Measurements from ENCODE around the gene B3GNT8. TPM values are rescaled to one million over a fixed set of nuclear protein-coding genes. Genes with fewer than 3 reads are reported as not detected.

B3GNT8 gene
- total RNA-seq, 2 donors from 2014 or later = 3.9 to 4.7 TPM

DNA sequence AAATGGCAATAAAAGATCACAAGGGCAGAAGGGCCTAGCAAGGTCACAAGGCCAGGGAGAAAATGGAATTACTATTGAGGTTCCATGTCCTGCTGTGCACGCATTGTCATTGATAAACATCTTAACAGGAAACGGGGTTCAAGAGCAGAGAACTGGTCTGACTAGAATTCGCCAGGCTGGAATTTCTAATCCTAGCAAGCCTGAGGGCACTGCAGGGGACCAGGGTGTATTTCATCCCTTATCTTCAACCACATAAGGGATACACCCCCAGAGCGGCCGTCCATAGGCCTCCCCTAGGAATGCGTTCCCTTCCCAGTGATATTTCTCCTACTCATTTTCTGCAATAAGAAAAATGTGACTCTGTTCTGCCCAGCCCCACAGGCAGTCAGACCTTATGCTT, 35.3 kb upstream of the B3GNT8 start:
- peaks cover 1% of the 10 kb centered on the region for H3K27me3 ChIP-seq (ENCODE audit: control insufficient read depth, insufficient read depth, low read length, poor library complexity, severe bottlenecking)
- Mint-ChIP-seq H3K27ac (no peak overlapping the region), H3K36me3 (ENCODE audit: low read depth) (no peaks in the 10 kb centered on the region), H3K9me3 (peaks cover 37% of the 10 kb centered on the region), H3K27me3 (ENCODE audit: insufficient read depth) (peaks cover 6% of the 10 kb centered on the region), H3K4me1 (no peaks in the 10 kb centered on the region), H3K4me3 (no peak overlapping the region)
- DNase-seq = no peak
- no peak for TF ChIP-seq CTCF (conservative IDR thresholded peaks at IDR 0.05)
- 69 to 73% methylated on average over 6 of the region's 6 CpGs for WGBS, 2 experiments (ENCODE audit: insufficient coverage in 1 of 2, insufficient read length in 1 of 2)
- no peak overlapping the region for H3K9ac ChIP-seq (ENCODE audit: extremely low read depth, low read length, poor library complexity, severe bottlenecking)
- H3K36me3 ChIP-seq (ENCODE audit: control insufficient read depth, insufficient read depth, low read length) = no peaks in the 10 kb centered on the region
- no peak overlapping the region for H3K27ac ChIP-seq (ENCODE audit: low read depth, low read length)
- H3K4me1 ChIP-seq (ENCODE audit: control insufficient read depth, insufficient read depth, low read length) = no peaks in the 10 kb centered on the region
- no peak overlapping the region for H3K4me3 ChIP-seq (ENCODE audit: low read length)
- peaks cover 4% of the 10 kb centered on the region for H3K9me3 ChIP-seq (ENCODE audit: control insufficient read depth, low read length)

GRCh38 chr19:41457241-41457640, 30.1 kb upstream of the B3GNT8 start:
- H3K9me3 Mint-ChIP-seq = peaks cover 15% of the 10 kb centered on the region
- peaks cover 29% of the 10 kb centered on the region for H3K27me3 Mint-ChIP-seq (ENCODE audit: insufficient read depth)
- no peak overlapping the region for H3K27ac ChIP-seq (ENCODE audit: low read depth, low read length)
- WGBS, 2 experiments (ENCODE audit: insufficient coverage in 1 of 2, insufficient read length in 1 of 2) = 64% methylated on average over 1 of the region's 1 CpG; no CpG with 5 or more reads in 1 of the 2 experiments
- H3K4me3 Mint-ChIP-seq = no peak overlapping the region
- no peak overlapping the region for H3K27ac Mint-ChIP-seq
- no peaks in the 10 kb centered on the region for H3K9me3 ChIP-seq (ENCODE audit: control insufficient read depth, low read length)
- H3K36me3 ChIP-seq (ENCODE audit: control insufficient read depth, insufficient read depth, low read length) = no peaks in the 10 kb centered on the region
- TF ChIP-seq CTCF (conservative IDR thresholded peaks at IDR 0.05) = no peak
- no peak for DNase-seq
- peaks cover 16% of the 10 kb centered on the region for H3K27me3 ChIP-seq (ENCODE audit: control insufficient read depth, insufficient read depth, low read length, poor library complexity, severe bottlenecking)
- no peak overlapping the region for H3K9ac ChIP-seq (ENCODE audit: extremely low read depth, low read length, poor library complexity, severe bottlenecking)
- no peaks in the 10 kb centered on the region for H3K4me1 Mint-ChIP-seq
- no peaks in the 10 kb centered on the region for H3K4me1 ChIP-seq (ENCODE audit: control insufficient read depth, insufficient read depth, low read length)
- no peaks in the 10 kb centered on the region for H3K36me3 Mint-ChIP-seq (ENCODE audit: low read depth)
- H3K4me3 ChIP-seq (ENCODE audit: low read length) = no peak overlapping the region

- no peak overlapping the region for H3K27ac ChIP-seq (ENCODE audit: low read depth, low read length)
- no peak overlapping the region for H3K4me3 Mint-ChIP-seq
- no peak for DNase-seq
- no peak overlapping the region for H3K27ac Mint-ChIP-seq
- no peak overlapping the region for H3K9ac ChIP-seq (ENCODE audit: extremely low read depth, low read length, poor library complexity, severe bottlenecking)
- H3K36me3 Mint-ChIP-seq (ENCODE audit: low read depth) = no peaks in the 10 kb centered on the region
- no peak for TF ChIP-seq CTCF (conservative IDR thresholded peaks at IDR 0.05)
- no peak overlapping the region for H3K4me3 ChIP-seq (ENCODE audit: low read length)
- H3K9me3 Mint-ChIP-seq = peaks cover 11% of the 10 kb centered on the region
- H3K36me3 ChIP-seq (ENCODE audit: control insufficient read depth, insufficient read depth, low read length) = no peaks in the 10 kb centered on the region
- peaks cover 16% of the 10 kb centered on the region for H3K27me3 ChIP-seq (ENCODE audit: control insufficient read depth, insufficient read depth, low read length, poor library complexity, severe bottlenecking)
- H3K4me1 ChIP-seq (ENCODE audit: control insufficient read depth, insufficient read depth, low read length) = no peaks in the 10 kb centered on the region
- H3K9me3 ChIP-seq (ENCODE audit: control insufficient read depth, low read length) = no peaks in the 10 kb centered on the region
- H3K4me1 Mint-ChIP-seq = no peaks in the 10 kb centered on the region
- WGBS, 2 experiments (ENCODE audit: insufficient coverage in 1 of 2, insufficient read length in 1 of 2) = 63 to 73% methylated on average over 5 to 7 of the region's 7 CpGs
- peaks cover 29% of the 10 kb centered on the region for H3K27me3 Mint-ChIP-seq (ENCODE audit: insufficient read depth)
These were observed 29.3 kb upstream of the B3GNT8 start for GRCh38 chr19:41456342-41456918.
